Neuronal stem cell (in vitro differentiated cells): ENCODE data around the gene TRAF2.
A peak's percentile ranks its signal among the peaks of the same experiment; 100 is the strongest.

Experiments
- DNase-seq: peaks from one replicate; pipeline ENCODE4 v3.0.0-alpha.2; 2013; ENCODE audit warnings: low spot score
- H2AFZ ChIP-seq: one replicate; pipeline ENCODE4 v1.6.1; 2013; ENCODE audit warnings: mild to moderate bottlenecking, low read length, inconsistent platforms
- H2AK5ac ChIP-seq: 2 replicates; pipeline ENCODE4 v1.6.1; 2013; ENCODE audit warnings: low read depth, mild to moderate bottlenecking, inconsistent platforms, low read length, moderate library complexity, mixed read lengths
- H2BK120ac ChIP-seq: 2 replicates; pipeline ENCODE4 v1.6.1; 2013; ENCODE audit warnings: low read depth, mild to moderate bottlenecking, inconsistent platforms, low read length, moderate library complexity, mixed read lengths
- H2BK12ac ChIP-seq: one replicate; pipeline ENCODE4 v1.6.1; 2013; ENCODE audit warnings: low read length, inconsistent platforms
- H2BK15ac ChIP-seq: 2 replicates; pipeline ENCODE4 v1.6.1; 2013; ENCODE audit warnings: mild to moderate bottlenecking, low read length, inconsistent platforms, mixed read lengths
- H2BK5ac ChIP-seq: one replicate; pipeline ENCODE4 v1.6.1; 2013; ENCODE audit warnings: inconsistent platforms, mild to moderate bottlenecking, low read length, moderate library complexity
- H3K14ac ChIP-seq: one replicate; pipeline ENCODE4 v1.6.1; 2013; ENCODE audit warnings: low read length, inconsistent platforms
- H3K18ac ChIP-seq: 2 replicates; pipeline ENCODE4 v1.6.1; 2013; ENCODE audit warnings: low read length, inconsistent platforms
- H3K23ac ChIP-seq: 2 replicates; pipeline ENCODE4 v1.6.1; 2013; ENCODE audit warnings: low read depth, mild to moderate bottlenecking, mixed read lengths, low read length, inconsistent platforms; ENCODE audit not compliant: poor library complexity
- H3K27ac ChIP-seq: replicated peaks from 3 replicates; pipeline ENCODE4 v1.5.1; 2013; ENCODE audit warnings: low read length, inconsistent platforms
- H3K27me3 ChIP-seq, 3 experiments: 2 replicates each; pipeline ENCODE4 v1.6.1; 2013; ENCODE audit warnings: low read length in 3 of 3, mild to moderate bottlenecking in 2 of 3, inconsistent platforms in 1 of 3, low read depth in 1 of 3, mixed read lengths in 1 of 3, moderate library complexity in 1 of 3; ENCODE audit not compliant: control insufficient read depth in 3 of 3, insufficient read depth in 3 of 3
- H3K36me3 ChIP-seq, 2 donors: replicated peaks in 1 of 2; 2 replicates each; pipeline ENCODE4 v1.6.1; 2013; ENCODE audit warnings: low read length in 2 of 2; ENCODE audit not compliant: control insufficient read depth in 2 of 2, insufficient read depth in 2 of 2
- H3K4ac ChIP-seq: 2 replicates; pipeline ENCODE4 v1.6.1; 2013; ENCODE audit warnings: inconsistent platforms, mild to moderate bottlenecking, low read length, moderate library complexity
- H3K4me1 ChIP-seq, 2 donors: 1 replicate in 1 of 2; 2 replicates in 1 of 2; pipeline ENCODE4 v1.6.1; 2013; ENCODE audit warnings: low read length in 2 of 2, low read depth in 1 of 2; ENCODE audit not compliant: control insufficient read depth in 2 of 2, insufficient read depth in 1 of 2
- H3K4me2 ChIP-seq: one replicate; pipeline ENCODE4 v1.6.1; 2013; ENCODE audit warnings: mild to moderate bottlenecking, low read length, inconsistent platforms; ENCODE audit not compliant: insufficient read depth, poor library complexity, severe bottlenecking
- H3K4me3 ChIP-seq, 2 donors: 2 replicates each; pipeline ENCODE4 v1.5.1; 2013; ENCODE audit warnings: low read length in 2 of 2, mild to moderate bottlenecking in 2 of 2, inconsistent platforms in 1 of 2, moderate library complexity in 1 of 2
- H3K79me1 ChIP-seq: one replicate; pipeline ENCODE4 v1.6.1; 2013; ENCODE audit warnings: low read depth, mild to moderate bottlenecking, inconsistent platforms, low read length, moderate library complexity
- H3K9ac ChIP-seq: one replicate; pipeline ENCODE4 v1.6.1; 2013; ENCODE audit warnings: mild to moderate bottlenecking, low read depth, low read length, inconsistent platforms; ENCODE audit not compliant: poor library complexity
- H3K9me3 ChIP-seq, 2 donors: replicated peaks in 1 of 2; 2 replicates each; pipeline versions ENCODE3 to v1.6.1; 2013; ENCODE audit warnings: low read length in 2 of 2, mild to moderate bottlenecking in 2 of 2, inconsistent platforms in 1 of 2, low read depth in 1 of 2, mixed read lengths in 1 of 2, moderate library complexity in 1 of 2; ENCODE audit not compliant: control insufficient read depth in 2 of 2, insufficient read depth in 1 of 2
- H4K8ac ChIP-seq: one replicate; pipeline ENCODE4 v1.6.1; 2013; ENCODE audit warnings: low read depth, mild to moderate bottlenecking, inconsistent platforms, low read length, moderate library complexity
- H4K91ac ChIP-seq: one replicate; pipeline ENCODE4 v1.6.1; 2013; ENCODE audit warnings: low read length, low read depth, mild to moderate bottlenecking, inconsistent platforms; ENCODE audit not compliant: poor library complexity
- WGBS, 2 donors: extraction: QIAGEN DNeasy Blood & Tissue Kit; methylation state at CpG; one replicate each; pipeline ENCODE4 v1.1.7; 2013; ENCODE audit warnings: missing lambda C conversion rate in 2 of 2, mixed read lengths in 1 of 2; ENCODE audit not compliant: insufficient read length in 2 of 2, insufficient replicate concordance in 1 of 2; ENCODE audit errors: extremely low coverage in 2 of 2; 5-methylcytosine and 5-hydroxymethylcytosine counted together

TRAF2 gene

GRCh38 chr9:136900556-136900955 lies 14.2 kb downstream of the TRAF2 start:
- Histone ChIP-seq H3K36me3 (peaks cover 44 to 74% of the 10 kb centered on the region in 2 donors), H2BK12ac (no peak overlapping the region), H3K9me3 (no peaks in the 10 kb centered on the region), H3K4me2 (no peak overlapping the region), H3K9ac (no peak overlapping the region), H3K14ac (no peak overlapping the region), H3K4ac (no peak overlapping the region), H3K27ac (no peak overlapping the region), H2BK5ac (no peak overlapping the region), H4K91ac (no peak overlapping the region), H3K4me1 (peaks cover 0 to 8% of the 10 kb centered on the region in 2 donors), H3K27me3 (no peaks in the 10 kb centered on the region), H2AFZ (no peak overlapping the region), H3K4me3 (no peak overlapping the region), H4K8ac (no peak overlapping the region), H3K18ac (no peak overlapping the region), H3K23ac (no peak overlapping the region), H2AK5ac (no peak overlapping the region), H3K79me1 (peaks cover 17% of the 10 kb centered on the region), H2BK120ac (no peak overlapping the region), H2BK15ac (no peak overlapping the region)
- no CpG with 5 or more reads among the region's 10 CpGs for WGBS, 2 donors
- DNase-seq: no peak

GRCh38 chr9:136900988-136901515 lies 14.7 kb downstream of the TRAF2 start:
- H3K18ac ChIP-seq: no peak overlapping the region
- WGBS, 2 donors: no CpG with 5 or more reads among the region's 13 CpGs
- no peak overlapping the region for H4K8ac ChIP-seq
- no peaks in the 10 kb centered on the region for H3K9me3 ChIP-seq
- no peak for DNase-seq
- peaks cover 44 to 77% of the 10 kb centered on the region in 2 donors for H3K36me3 ChIP-seq
- no peak overlapping the region for H2AK5ac ChIP-seq
- no peak overlapping the region for H2BK120ac ChIP-seq
- no peak overlapping the region for H2BK12ac ChIP-seq
- peaks cover 13% of the 10 kb centered on the region for H3K79me1 ChIP-seq
- H3K4ac ChIP-seq: no peak overlapping the region
- no peak overlapping the region for H3K14ac ChIP-seq
- no peak overlapping the region for H3K9ac ChIP-seq
- H4K91ac ChIP-seq: no peak overlapping the region
- peak overlapping the region in 1 of 2 donors; percentile 23 for H3K4me3 ChIP-seq
- no peak overlapping the region for H3K27ac ChIP-seq
- H3K4me1 ChIP-seq: peaks cover 0 to 5% of the 10 kb centered on the region in 2 donors
- no peaks in the 10 kb centered on the region for H3K27me3 ChIP-seq
- no peak overlapping the region for H2BK15ac ChIP-seq
- H3K23ac ChIP-seq: no peak overlapping the region
- H2AFZ ChIP-seq: no peak overlapping the region
- H2BK5ac ChIP-seq: no peak overlapping the region
- no peak overlapping the region for H3K4me2 ChIP-seq

- H2BK5ac ChIP-seq: no peak overlapping the region
- H3K4me3 ChIP-seq: no peak overlapping the region
- no peak overlapping the region for H2AFZ ChIP-seq
- no peak for DNase-seq
- no peak overlapping the region for H3K27ac ChIP-seq
- no peak overlapping the region for H4K91ac ChIP-seq
- H4K8ac ChIP-seq: no peak overlapping the region
- peak overlapping the region; percentile 65 for H3K23ac ChIP-seq
- H2AK5ac ChIP-seq: no peak overlapping the region
- no peak overlapping the region for H2BK120ac ChIP-seq
- peaks cover 0 to 2% of the 10 kb centered on the region in 2 donors for H3K4me1 ChIP-seq
- H3K14ac ChIP-seq: no peak overlapping the region
- WGBS, 2 donors: no CpG with 5 or more reads among the region's 20 CpGs
- H3K27me3 ChIP-seq: no peaks in the 10 kb centered on the region
- H3K9me3 ChIP-seq: no peaks in the 10 kb centered on the region
- H2BK12ac ChIP-seq: no peak overlapping the region
- peaks cover 10% of the 10 kb centered on the region for H3K79me1 ChIP-seq
- peaks cover 46 to 83% of the 10 kb centered on the region in 2 donors for H3K36me3 ChIP-seq
- no peak overlapping the region for H3K9ac ChIP-seq
- no peak overlapping the region for H3K4me2 ChIP-seq
- H2BK15ac ChIP-seq: no peak overlapping the region
- no peak overlapping the region for H3K4ac ChIP-seq
- H3K18ac ChIP-seq: no peak overlapping the region
Measured at GRCh38 chr9:136901516-136902258, 15.4 kb downstream of the TRAF2 start.

GRCh38 chr9:136902259-136902821 lies 16.0 kb downstream of the TRAF2 start:
- Histone ChIP-seq H3K18ac (no peak overlapping the region), H4K91ac (no peak overlapping the region), H3K27me3 (no peaks in the 10 kb centered on the region), H3K4me2 (no peak overlapping the region), H3K14ac (no peak overlapping the region), H2BK15ac (no peak overlapping the region), H3K23ac (peak overlapping the region; percentile 65), H3K36me3 (peaks cover 52 to 87% of the 10 kb centered on the region in 2 donors), H3K4me1 (no peaks in the 10 kb centered on the region), H3K27ac (no peak overlapping the region), H2BK120ac (no peak overlapping the region), H3K79me1 (peaks cover 14% of the 10 kb centered on the region), H3K9me3 (no peaks in the 10 kb centered on the region), H3K9ac (no peak overlapping the region), H3K4ac (no peak overlapping the region), H2BK5ac (no peak overlapping the region), H2AK5ac (no peak overlapping the region), H2AFZ (no peak overlapping the region), H4K8ac (no peak overlapping the region), H3K4me3 (no peak overlapping the region), H2BK12ac (no peak overlapping the region)
- WGBS, 2 donors: no CpG with 5 or more reads among the region's 15 CpGs
- no peak for DNase-seq
